ENCODE measurements around the gene CC2D2A.

The CC2D2A gene

GRCh38 chr4:15466596-15466995 is 3.1 kb upstream of the CC2D2A start:
- FAIRE-seq, result no peak

- no peak for FAIRE-seq
Measured at GRCh38 chr4:15470128-15470475, 420 bp downstream of the CC2D2A start.

GRCh38 chr4:15476396-15476795 is 6.7 kb downstream of the CC2D2A start:
- FAIRE-seq, result no peak

GRCh38 chr4:15478724-15479088 is 9.0 kb downstream of the CC2D2A start:
- FAIRE-seq, result no peak

- FAIRE-seq, result no peak
Measured at GRCh38 chr4:15479089-15479912, 9.6 kb downstream of the CC2D2A start.

- no peak for FAIRE-seq
Measured at GRCh38 chr4:15479913-15480185, 10.2 kb downstream of the CC2D2A start.

- no peak for FAIRE-seq
Measured at GRCh38 chr4:15481961-15482745, 12.5 kb downstream of the CC2D2A start.

- no peak for FAIRE-seq
Measured at GRCh38 chr4:15482842-15483241, 13.2 kb downstream of the CC2D2A start.

- FAIRE-seq, result no peak
Measured at GRCh38 chr4:15488136-15488535, 18.5 kb downstream of the CC2D2A start.

GRCh38 chr4:15488658-15489470 is 19.2 kb downstream of the CC2D2A start:
- FAIRE-seq, result no peak

- FAIRE-seq, result no peak
Measured at GRCh38 chr4:15489551-15489950, 19.9 kb downstream of the CC2D2A start.

- FAIRE-seq, result no peak
Measured at GRCh38 chr4:15493411-15493810, 23.7 kb downstream of the CC2D2A start.

GRCh38 chr4:15495621-15496020 is 25.9 kb downstream of the CC2D2A start:
- FAIRE-seq, result no peak

- FAIRE-seq, result no peak
Measured at GRCh38 chr4:15498356-15498755, 28.7 kb downstream of the CC2D2A start.

- FAIRE-seq, result no peak
Measured at GRCh38 chr4:15500701-15501100, 31.0 kb downstream of the CC2D2A start.

GRCh38 chr4:15501941-15502340 is 32.3 kb downstream of the CC2D2A start:
- FAIRE-seq, result no peak

GRCh38 chr4:15502384-15502783 is 32.7 kb downstream of the CC2D2A start:
- no peak for FAIRE-seq

- FAIRE-seq, result no peak
Measured at GRCh38 chr4:15504041-15504440, 34.4 kb downstream of the CC2D2A start.

GRCh38 chr4:15506464-15506863 is 36.8 kb downstream of the CC2D2A start:
- no peak for FAIRE-seq

- no peak for FAIRE-seq
Measured at GRCh38 chr4:15507679-15508078, 38.0 kb downstream of the CC2D2A start.

- FAIRE-seq, result no peak
Measured at GRCh38 chr4:15510961-15511360, 41.3 kb downstream of the CC2D2A start.

GRCh38 chr4:15513545-15513944 is 43.9 kb downstream of the CC2D2A start:
- FAIRE-seq, result no peak

GRCh38 chr4:15515106-15515505 is 45.4 kb downstream of the CC2D2A start:
- no peak for FAIRE-seq

GRCh38 chr4:15516494-15516893 is 46.8 kb downstream of the CC2D2A start:
- FAIRE-seq, result no peak

Measured in colon (tissue), 2 donors.